Muscle of arm (tissue), 12 donors: ENCODE data around the gene ANKRD65. TPM values are rescaled to one million over a fixed set of nuclear protein-coding genes. Genes with fewer than 3 reads are reported as not detected.
"Not testable (repeated sequence)": the region's sequence is repeated elsewhere in the genome, so short reads cannot be mapped to it uniquely, and the experiment has no call there.

Experiments used
- DNase-seq: peaks from one replicate; pipeline ENCODE4 v3.0.0-alpha.2; 2013
- polyA plus RNA-seq, 12 donors: library from polyadenylated mRNA; unstranded; fragments of 120-200 nt; gene quantifications; one replicate each; pipeline ENCODE4 v1.2.1, GENCODE V29; 2013; ENCODE audit not compliant: insufficient read length in 12 of 12

Gene ANKRD65
- polyA plus RNA-seq, 12 donors, result 9.0 to 27.8 (median 13.8) TPM; not detected in 1

DNA sequence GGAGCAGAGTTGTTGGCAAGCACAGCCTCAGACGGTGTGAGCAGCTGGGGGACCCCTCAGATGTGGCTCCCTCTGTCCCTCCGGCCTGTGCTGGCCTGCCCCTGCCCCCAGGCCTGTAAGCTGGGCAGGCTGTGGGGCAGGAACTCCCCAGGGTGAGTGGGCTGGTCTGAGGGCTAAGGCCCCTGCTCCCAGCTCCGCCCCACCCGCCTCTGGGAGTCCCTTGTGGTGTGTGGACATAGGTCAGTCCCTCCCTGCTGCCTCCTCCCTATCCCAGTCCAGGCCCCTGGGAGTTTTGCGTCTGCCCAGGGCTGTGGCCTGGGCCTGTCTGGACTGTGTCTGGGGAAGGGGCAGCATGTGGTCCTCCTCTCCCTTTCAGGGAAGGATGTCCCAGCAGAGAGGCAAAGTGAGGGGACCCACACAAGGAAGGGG lies 10.8 kb upstream of the ANKRD65 start:
- DNase-seq, result no peak

DNA sequence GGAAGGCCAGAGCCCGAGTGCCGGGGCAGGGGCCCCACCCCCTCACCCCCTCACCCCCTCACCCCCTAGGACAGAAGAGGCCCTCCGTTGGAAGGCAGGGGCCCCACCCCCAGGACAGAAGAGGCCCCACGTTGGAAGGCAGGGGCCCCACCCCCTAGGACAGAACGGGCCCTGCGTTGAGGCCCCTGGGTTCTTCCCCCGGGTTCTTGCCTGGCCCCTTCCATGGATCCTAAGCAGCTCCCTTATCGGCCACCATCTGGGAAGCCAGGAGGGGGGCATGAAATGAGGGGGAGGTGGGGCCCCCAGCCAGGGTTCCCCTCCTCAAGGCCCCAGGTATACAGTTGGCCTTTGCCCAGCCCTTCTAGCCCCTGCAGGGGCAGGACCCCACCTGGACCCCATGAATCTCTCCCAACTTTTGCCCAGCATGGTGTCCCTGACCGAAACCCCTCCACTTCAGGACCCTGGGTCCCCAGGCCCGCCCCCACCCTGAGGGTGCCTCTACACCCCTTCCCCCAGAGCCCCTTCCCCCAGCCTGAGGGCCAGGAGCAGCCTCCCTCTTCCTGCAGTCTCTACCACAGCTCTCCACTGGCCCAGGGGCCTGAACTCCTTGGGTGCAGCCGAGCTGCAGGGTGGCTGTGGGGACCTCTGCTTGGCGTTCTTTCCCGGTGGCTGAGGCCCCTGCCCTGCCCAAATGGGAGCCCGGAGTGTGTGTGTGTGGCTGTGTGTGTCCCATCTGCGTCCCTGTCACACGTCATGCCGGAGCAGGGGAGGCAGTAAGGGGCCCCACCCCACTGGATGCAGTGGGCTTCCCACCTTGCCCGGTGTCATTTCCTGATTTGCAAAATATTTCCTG lies 10.1 kb upstream of the ANKRD65 start:
- no peak for DNase-seq

DNA sequence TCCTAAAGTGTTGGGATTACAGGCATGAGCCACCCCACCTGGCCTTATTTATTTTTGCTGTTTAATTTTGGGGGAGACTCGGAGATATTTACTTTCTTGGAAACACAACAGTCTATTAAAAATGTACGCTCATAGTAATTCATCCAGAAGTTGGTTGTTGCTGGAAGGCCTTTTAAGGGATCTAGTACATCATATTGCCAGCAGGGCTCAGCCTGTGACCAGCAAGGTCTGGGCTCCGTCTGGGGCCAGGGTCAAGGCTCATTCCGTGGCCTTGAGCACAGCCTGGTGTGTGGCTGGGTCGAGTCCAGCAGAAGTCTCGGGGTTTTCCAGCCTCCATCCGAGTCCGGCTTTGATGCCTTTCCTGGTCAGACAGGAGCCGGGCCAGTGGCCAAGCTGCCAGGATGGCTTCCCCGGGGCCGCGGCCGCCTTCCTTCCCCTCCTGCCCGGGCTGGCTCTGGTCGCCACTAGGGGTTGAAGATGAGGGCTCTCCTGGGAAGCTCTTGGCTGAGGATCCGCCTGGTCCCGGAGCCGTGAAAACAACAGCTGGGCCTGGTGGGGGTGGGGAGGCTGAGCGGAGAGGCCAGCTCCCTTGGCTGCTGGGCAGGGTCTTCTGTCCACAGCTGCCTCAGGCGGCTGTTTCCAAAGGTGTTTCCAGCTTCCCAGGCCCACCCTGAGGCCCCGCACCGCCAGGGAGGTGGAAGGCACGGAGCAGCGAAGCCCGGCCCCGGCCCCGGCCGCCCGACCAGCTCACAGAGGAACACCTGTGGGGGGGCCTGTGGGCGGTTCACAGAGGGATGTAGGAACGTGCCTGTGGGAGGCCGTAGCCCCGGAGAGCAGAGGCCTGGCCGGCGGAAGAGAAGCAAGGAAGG lies 9.3 kb upstream of the ANKRD65 start:
- peak; percentile 86 for DNase-seq

DNA sequence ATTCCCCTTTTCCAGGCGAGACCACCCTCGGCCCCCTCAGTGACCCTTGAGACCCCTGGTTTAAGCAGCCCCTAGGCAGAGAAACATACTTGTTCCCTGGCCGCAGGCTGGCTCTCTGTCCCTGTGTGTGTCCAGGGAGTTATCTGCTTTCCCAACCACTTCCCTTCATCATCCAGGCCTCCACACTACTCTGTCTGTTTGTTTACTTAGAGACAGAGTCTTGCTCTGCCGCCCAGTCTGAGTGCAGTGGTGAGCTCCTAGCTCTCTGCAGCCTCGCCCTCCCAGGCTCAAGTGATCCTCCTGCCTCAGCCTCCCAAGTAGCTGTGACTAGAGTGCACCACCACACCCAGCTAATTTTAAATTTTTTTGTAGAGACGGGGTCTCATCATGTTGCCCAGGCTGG lies 8.6 kb upstream of the ANKRD65 start:
- DNase-seq, result no peak

DNA sequence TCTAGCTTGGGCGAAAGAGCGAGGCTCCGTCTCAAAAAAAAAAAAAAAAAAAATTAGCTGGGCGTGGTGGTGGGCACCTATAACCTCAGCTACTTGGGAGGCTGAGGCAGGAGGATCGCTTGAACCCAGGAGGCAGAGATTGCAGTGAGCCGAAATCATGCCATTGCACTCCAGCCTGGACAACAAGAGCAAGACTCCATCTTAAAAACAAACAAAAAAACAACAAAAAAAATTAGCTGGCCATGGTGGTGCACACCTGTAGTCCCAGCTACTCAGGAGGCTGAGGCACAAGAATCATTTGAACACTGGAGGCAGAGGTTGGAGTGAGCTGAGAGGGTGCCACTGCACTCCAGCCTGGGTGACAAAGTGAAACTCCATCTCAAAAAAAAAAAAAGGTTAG lies 7.9 kb upstream of the ANKRD65 start:
- not testable (repeated sequence) for DNase-seq

DNA sequence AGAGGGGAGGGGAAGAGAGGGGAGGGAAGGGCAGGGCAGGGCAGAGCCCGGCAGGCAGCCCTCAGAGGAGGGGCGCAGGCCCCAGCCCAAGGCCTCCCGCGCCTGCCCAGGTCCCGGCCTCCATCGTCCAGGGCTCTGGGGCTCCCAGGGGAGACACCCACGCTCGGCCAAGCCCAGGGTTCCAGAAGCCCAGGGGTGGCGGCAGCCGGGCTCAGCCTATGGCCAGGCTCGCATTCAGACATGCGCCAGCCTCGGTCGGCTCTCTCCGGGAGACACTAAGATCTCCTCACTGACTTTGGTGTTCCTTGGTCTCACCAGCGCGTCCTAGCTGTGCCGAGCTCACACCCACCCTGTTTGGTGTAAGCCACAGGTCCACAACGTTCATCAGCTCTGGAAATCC lies 7.1 kb upstream of the ANKRD65 start:
- DNase-seq, result no peak

DNA sequence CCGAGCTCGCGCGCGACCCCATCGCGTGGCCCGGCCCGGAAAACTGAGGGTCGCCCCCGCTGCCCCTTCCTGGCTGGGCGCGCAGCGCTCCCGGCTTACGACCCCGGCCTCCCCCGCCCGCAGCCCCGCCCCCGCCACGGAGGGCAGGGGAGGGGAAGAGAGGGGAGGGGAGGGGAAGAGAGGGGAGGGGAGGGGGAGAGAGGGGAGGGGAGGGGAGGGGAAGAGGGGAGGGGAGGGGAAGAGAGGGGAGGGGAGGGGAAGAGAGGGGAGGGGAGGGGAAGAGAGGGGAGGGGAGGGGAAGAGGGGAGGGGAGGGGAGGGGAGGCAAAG lies 6.7 kb upstream of the ANKRD65 start:
- no peak for DNase-seq

DNA sequence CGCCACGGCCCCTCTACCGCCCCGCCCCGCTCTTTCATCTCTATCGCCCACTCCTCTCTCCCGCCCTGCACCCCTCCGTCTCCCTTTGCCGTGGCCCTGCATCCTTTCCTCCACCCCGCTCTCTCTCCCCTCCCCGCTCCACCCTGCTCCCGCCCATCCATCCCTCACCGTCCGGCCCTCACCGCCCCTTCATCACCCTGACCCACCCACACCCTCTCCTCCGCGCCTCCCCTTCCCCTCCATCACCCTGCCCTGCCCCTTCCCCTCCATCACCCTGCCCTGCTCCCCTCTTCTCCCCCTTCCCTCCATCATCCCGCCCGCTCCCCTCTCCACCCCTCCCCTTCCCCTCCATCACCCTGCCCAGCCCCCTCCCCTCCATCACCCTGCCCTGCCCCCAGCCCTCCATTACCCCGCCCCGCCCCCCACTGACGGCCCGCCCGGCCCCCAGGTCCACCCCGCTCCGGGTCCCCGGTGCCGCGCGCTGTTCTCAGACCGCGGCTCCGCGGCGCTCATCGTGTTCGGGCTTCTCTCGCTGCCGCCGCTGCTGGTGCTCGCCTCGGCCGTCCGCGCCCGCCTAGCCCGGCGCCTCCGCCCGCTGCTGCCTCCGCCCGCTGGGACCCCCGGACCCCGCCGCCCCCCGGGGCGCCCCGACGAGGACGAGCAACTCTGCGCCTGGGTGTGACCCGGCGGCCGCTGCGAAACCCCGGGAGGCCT lies 6.2 kb upstream of the ANKRD65 start:
- no peak for DNase-seq

DNA sequence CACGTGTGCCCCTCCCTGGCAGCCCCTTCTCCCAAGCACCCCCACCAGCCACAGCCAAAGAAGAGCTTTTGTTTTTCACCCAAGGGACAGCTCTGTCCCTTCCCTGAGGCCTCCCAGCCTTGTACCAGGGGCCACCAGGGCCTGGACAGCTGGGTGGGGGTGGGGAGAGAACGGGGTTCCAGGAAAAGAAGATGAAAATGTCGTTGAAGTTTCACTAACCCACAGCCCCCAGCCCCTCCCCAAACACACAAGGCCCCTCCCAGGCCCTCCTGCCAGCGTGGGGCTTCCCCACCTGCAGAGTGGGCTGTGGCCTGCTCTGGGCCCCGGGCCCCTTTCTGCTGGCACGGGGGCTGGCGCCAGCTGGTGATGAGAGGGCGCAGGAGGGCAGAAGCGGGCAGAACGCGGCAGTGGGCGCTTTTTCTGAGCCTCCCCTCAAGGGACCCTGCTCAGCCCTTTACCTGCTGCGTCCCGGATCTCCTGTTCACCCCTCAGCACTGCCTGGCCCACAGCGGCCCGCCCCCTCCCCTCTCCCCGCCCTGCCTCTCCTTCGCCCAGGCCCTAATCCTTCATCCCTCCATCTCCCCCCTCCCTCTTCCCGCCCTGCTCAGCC lies 5.5 kb upstream of the ANKRD65 start:
- no peak for DNase-seq

DNA sequence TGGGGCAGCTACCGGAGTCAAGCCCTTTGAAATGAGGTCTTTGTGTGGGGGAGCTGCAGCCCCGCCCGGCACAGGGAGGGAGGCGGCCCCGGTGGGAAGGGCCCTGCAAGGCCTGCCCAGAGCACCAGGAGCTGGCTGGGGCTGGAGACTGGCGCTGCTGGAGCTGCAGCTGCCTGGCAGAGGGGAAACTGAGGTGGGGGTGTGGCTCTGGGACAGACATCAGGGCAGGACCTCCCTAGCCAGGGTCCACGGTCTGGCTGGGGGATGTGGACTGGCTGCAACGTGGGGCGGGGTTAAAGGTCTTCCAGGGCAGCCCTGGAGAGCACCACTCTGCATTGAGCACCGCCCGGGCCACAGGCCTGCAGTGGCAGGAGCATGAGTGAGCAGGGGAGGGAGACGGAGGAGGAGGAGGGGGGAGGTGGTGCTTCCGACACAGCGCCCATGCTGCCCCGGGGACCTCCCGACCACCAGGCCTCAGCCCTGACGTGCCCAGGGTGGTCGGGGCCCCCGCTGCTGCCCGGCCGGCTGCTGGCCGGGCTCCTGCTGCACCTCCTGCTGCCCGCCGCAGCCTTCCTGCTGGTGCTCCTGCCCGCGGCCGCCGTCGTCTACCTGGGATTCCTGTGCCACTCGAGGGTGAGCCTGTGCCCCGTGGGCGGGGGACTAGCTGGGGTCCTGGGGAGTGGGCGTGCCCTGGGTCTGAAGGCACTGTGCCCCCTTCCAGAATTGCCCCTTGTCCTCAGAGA lies 4.8 kb upstream of the ANKRD65 start:
- no peak for DNase-seq

DNA sequence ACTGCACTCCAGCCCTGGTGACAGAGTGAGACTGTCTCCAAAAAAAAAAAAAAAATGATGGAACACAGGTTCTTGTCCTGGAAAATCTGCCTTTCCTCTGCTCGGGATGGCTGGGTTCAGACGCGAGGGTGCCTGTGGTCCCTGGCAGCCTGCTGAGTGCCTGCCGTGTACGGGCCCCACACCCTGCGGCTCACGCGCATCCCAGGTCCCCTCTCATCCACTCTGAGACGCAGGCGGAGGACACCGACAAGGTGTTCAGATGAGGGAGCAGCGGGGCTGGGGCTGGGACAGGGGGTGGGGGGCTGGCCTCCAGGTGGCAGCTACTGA lies 4.3 kb upstream of the ANKRD65 start:
- no peak for DNase-seq

DNA sequence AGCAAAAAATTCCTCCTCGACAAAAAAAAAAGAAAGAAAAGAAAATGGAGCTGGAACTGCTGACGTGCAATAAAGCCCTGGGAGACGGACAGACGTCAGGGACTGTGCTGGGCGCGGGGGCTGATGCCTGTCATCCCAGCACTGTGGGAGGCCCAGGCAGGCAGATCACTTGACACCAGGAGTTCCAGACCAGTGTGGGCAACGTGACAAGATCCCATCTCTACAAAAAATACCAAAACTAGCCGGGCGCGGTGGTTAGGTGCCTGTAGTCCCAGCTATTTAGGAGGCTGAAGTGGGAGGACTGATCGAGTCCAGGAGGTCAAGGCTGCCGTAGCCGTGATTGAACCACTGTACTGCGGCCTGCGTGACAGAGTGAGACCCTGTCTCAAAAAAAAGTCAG lies 3.6 kb upstream of the ANKRD65 start:
- no peak for DNase-seq

DNA sequence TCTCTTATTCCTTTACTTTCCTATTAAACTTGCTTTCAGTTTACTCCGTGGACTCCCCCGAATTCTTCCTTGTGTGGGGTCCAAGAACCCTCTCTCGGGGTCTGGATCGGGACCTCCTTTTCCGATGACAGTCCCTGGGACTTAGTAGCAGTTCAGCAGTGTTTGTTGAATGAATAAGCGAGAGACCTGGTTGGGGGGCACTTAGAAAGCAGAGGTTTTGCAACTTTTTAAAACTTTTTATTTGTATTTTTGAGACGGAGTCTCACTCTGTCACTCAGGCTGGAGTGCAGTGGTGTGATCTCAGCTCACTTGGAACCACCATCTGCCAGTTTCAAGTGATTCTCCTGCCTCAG lies 2.1 kb upstream of the ANKRD65 start:
- DNase-seq, result no peak

DNA sequence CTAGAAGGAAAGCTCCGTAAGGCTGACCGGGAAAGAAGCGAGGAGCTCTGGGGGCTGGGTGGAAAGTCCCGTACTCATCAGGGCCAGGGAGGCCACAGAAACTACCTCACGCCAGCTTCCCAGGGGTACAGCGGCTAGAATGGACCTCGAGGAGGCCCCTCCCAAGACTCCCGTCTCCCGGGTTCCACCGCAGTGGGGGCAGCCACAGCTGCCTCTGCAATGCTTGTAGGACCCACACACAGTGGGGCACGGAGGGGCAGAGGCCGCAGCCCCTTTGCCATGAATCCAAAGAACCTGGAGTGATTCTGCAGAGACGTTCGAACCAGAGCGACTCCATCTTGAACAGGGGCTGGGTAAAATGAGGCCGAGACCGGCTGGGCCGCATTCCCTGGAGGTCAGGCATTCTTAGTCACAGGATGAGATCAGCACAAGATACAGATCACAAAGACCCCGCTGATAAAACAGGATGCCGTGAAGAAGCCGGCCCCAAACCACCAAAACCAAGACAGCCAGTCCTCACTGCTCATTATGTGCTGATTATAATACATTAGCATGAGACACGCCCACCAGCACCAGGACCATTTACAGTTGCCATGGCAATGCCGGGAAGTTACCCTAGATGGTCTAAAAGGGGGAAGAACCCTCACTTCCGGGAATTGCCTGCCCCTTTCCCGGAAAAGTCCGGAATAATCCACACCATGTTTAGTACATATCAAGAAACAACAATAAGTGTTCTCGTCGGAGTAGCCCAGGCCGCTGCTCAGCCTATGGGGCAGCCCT lies 1.6 kb upstream of the ANKRD65 start:
- DNase-seq, result no peak

DNA sequence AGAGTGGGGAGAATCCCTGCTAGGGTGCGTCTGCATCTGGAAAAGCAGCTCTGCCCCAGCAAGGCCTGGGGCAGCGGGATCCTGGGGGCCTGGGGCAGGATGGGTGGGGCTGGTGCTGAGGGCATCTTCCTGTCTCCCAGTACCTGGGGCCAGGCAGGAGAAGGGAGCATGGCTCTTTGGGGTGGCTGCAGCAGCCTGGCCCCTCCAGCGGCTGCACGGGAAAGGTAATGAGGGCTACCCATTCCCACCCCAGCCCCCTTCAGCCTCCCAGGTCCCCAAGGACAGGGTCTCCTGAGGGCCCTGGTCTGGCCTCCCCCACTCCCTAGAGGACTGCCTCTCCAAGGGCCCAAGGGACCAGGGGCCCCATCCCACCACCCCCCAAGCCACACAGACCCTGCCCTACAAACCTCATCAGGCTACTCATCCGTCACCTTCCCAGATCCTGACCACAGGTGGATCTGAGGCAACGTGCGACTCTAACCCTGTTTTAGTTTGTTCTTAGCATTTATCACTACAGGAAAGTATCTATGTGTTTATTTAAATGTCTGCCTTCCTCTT lies 910 bp upstream of the ANKRD65 start:
- DNase-seq, result no peak

DNA sequence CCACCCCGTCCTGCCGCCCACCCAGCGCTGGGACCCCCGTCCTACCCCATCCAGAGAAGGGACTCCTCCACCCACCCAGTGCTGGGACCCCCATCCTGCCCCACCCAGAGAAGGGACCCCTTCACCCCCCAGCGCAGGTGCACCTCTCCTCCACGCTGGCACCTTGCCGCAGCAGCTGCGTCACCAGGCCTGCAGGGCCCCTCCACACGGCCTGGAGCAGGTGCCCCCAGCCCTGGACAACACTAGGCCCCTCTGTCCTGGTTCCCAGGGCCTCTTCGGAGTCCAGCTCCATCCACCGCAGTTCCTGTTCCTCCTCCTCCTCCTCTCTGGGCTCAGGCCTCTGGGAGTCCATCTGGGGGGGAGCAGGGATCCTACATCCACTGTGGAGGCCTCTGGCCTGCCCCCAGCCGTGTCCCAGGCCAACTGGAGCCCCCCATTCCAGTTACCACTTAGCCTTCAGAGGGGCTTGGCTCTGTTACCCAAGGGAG lies 378 bp downstream of the ANKRD65 start:
- DNase-seq, result no peak

DNA sequence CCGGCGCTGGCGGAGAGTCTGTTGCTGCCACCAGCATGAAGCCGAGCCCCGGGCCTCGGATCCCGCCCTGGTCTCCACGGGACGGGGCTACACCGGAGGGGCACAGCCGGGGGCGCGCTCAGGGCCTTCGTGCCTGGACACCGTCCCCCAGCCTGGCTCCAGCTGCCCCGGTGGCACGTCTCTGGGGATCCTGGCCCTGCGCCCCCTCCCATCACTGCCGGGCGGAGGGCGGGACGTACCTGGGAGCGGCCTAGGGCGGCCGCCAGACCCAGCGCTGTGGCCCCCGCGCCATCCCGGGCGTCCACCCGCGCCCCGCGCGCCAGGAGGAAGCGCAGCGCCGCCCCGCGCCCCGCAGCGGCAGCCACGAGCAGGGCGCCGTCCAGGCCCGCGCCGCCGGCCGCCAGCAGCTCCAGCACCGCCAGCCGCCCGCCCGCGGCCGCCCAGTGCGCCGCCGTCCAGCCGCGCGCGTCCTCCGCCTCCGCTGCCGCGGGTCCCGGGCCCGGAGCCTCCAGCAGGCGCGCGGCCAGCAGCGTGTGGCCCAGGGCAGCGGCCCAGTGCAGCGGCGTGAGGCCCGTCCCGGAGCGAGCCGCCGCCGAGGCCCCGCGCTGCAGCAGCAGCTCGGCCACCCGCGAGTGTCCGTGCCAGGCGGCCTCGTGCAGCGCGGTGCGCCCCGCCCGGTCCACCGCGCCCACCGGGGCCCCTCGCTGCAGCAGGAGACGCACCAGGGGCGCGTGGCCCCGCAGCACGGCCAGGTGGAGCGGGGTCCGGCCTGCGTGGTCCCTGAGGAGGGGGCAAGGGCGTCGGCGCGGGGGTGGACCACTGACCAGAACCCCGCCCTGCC lies 1.0 kb downstream of the ANKRD65 start:
- no peak for DNase-seq

DNA sequence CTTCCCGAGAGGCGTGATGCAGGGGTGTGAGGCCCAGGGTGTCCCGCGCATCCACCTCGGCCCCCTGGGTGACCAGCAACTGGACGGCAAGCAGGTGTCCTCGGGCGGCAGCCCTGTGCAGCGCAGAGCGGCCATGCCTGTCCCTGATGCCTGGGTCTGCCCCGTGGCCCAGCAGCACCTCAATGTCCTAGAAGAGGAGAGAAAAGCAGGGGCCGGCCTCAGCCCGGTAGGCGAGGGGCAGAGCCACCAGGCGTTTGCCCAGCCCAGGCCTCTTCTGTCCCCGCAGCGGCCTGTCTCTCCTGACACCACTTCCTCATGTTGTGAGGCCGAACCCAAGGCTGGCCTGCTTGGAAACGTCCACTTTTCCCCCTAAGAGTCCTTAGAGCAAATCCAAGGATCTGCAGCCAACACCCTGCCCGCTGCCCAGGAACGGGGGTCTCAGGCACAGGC lies 1.7 kb downstream of the ANKRD65 start:
- no peak for DNase-seq
